Vagina (tissue), 2 donors: ENCODE results near the gene UNC80. TPM values are rescaled to one million over a fixed set of nuclear protein-coding genes. Genes with fewer than 3 reads are reported as not detected.

Experiments
- DNase-seq, 2 donors: peaks; one replicate each; pipeline ENCODE4 v3.0.0-alpha.2; 2017; ENCODE audit errors: extremely low spot score in 2 of 2
- H3K27ac ChIP-seq: fragments of 200-600 bp; sonication (generic); one replicate; pipeline ENCODE4 v1.5.1; 2019
- H3K27me3 ChIP-seq: fragments of 200-600 bp; sonication (generic); one replicate; pipeline ENCODE4 v1.5.1; 2019
- H3K36me3 ChIP-seq, 2 donors: fragments of 200-600 bp; sonication (generic); one replicate each; pipeline ENCODE4 v1.5.1; 2017 to 2019
- H3K4me1 ChIP-seq: fragments of 200-600 bp; sonication (generic); one replicate; pipeline ENCODE4 v1.5.1; 2019
- H3K4me3 ChIP-seq, 2 donors: fragments of 200-600 bp; sonication (generic); 1 replicate in 1 of 2; 2 replicates in 1 of 2; pipeline ENCODE4 v1.5.1; 2016 to 2019
- H3K9me3 ChIP-seq: fragments of 200-600 bp; sonication (generic); one replicate; pipeline ENCODE4 v1.5.1; 2019
- CTCF ChIP-seq, 3 experiments: fragments of 450-650 bp in 2 of 3; fragments of 200-600 bp in 1 of 3; sonication (generic) in 1 of 3; IDR thresholded peaks; one replicate each; pipeline ENCODE4 v1.5.1; 2017 to 2019; ENCODE audit warnings: antibody characterized with exemption in 3 of 3, mild to moderate bottlenecking in 2 of 3, moderate library complexity in 2 of 3
- POLR2A ChIP-seq, 2 donors: fragments of 450-650 bp; IDR thresholded peaks; one replicate each; pipeline ENCODE4 v1.6.1; 2017; ENCODE audit warnings: antibody characterized with exemption in 2 of 2, mild to moderate bottlenecking in 2 of 2, moderate library complexity in 2 of 2
- POLR2AphosphoS5 ChIP-seq, 2 donors: sonication (generic); formaldehyde crosslinking; IDR thresholded peaks; one replicate each; pipeline ENCODE4 v1.9.0; 2017; ENCODE audit warnings: antibody characterized with exemption in 2 of 2, mild to moderate bottlenecking in 2 of 2, low read depth in 1 of 2; ENCODE audit not compliant: insufficient read depth in 1 of 2
- intact Hi-C: fragments of 100-400 bp; cut with DNase I; formaldehyde crosslinking; loops from one replicate; pipeline ENCODE4 v1.15.1; 2023
- total RNA-seq: library from RNA; depleted of rRNA; stranded (reverse); fragments of >200 nt; gene quantifications from one replicate; pipeline ENCODE4 v1.2.3, GENCODE V29; 2016

Gene UNC80
- total RNA-seq, 1 donor from 2014 or later, result 0.25 TPM

- Histone ChIP-seq H3K9me3 (no peaks in the 10 kb centered on the region), H3K27me3 (no peaks in the 10 kb centered on the region), H3K4me1 (no peaks in the 10 kb centered on the region), H3K36me3 (no peaks in the 10 kb centered on the region), H3K27ac (no peak overlapping the region), H3K4me3 (no peak overlapping the region)
- DNase-seq, result no peak
- intact Hi-C loops, result no loop called here
- TF ChIP-seq CTCF (IDR thresholded peaks at IDR 0.05) (no peak), POLR2AphosphoS5 (IDR thresholded peaks at IDR 0.05; ENCODE audit: insufficient read depth in 1 of 2, low read depth in 1 of 2) (no peak), POLR2A (IDR thresholded peaks at IDR 0.05) (no peak)
Measured at GRCh38 chr2:209805351-209805750, 33.7 kb downstream of the UNC80 start.

- DNase-seq, result no peak
- Histone ChIP-seq H3K4me1 (no peaks in the 10 kb centered on the region), H3K27ac (no peak overlapping the region), H3K27me3 (no peaks in the 10 kb centered on the region), H3K36me3 (no peaks in the 10 kb centered on the region), H3K9me3 (no peaks in the 10 kb centered on the region), H3K4me3 (no peak overlapping the region)
- no peak for TF ChIP-seq CTCF (IDR thresholded peaks at IDR 0.05)
- intact Hi-C loops, result no loop called here
Measured at GRCh38 chr2:209806318-209806717, 34.7 kb downstream of the UNC80 start.

- DNase-seq, result no peak
- no peaks in the 10 kb centered on the region for H3K9me3 ChIP-seq
- intact Hi-C loops, result no loop called here
- no peak overlapping the region for H3K27ac ChIP-seq
- TF ChIP-seq POLR2A (IDR thresholded peaks at IDR 0.05) (no peak), CTCF (IDR thresholded peaks at IDR 0.05) (no peak), POLR2AphosphoS5 (IDR thresholded peaks at IDR 0.05; ENCODE audit: insufficient read depth in 1 of 2, low read depth in 1 of 2) (no peak)
- H3K27me3 ChIP-seq, result no peaks in the 10 kb centered on the region
- H3K4me3 ChIP-seq, result no peak overlapping the region
- no peaks in the 10 kb centered on the region for H3K4me1 ChIP-seq
- no peaks in the 10 kb centered on the region for H3K36me3 ChIP-seq
Measured at GRCh38 chr2:209808521-209808920, 36.9 kb downstream of the UNC80 start.

- Histone ChIP-seq H3K27me3 (no peaks in the 10 kb centered on the region), H3K27ac (no peak overlapping the region), H3K4me3 (no peak overlapping the region), H3K4me1 (no peaks in the 10 kb centered on the region), H3K36me3 (no peaks in the 10 kb centered on the region), H3K9me3 (no peaks in the 10 kb centered on the region)
- DNase-seq, result no peak
- intact Hi-C loops, result no loop called here
- no peak for TF ChIP-seq POLR2AphosphoS5 (IDR thresholded peaks at IDR 0.05; ENCODE audit: insufficient read depth in 1 of 2, low read depth in 1 of 2)
- no peak for TF ChIP-seq POLR2A (IDR thresholded peaks at IDR 0.05)
- TF ChIP-seq CTCF (IDR thresholded peaks at IDR 0.05), result no peak
Measured at GRCh38 chr2:209809256-209809655, 37.6 kb downstream of the UNC80 start.

GRCh38 chr2:209817844-209818271 lies 46.2 kb downstream of the UNC80 start:
- H3K4me1 ChIP-seq, result no peaks in the 10 kb centered on the region
- H3K27ac ChIP-seq, result no peak overlapping the region
- H3K27me3 ChIP-seq, result no peaks in the 10 kb centered on the region
- H3K36me3 ChIP-seq, result no peaks in the 10 kb centered on the region
- H3K4me3 ChIP-seq, result no peak overlapping the region
- H3K9me3 ChIP-seq, result no peaks in the 10 kb centered on the region
- intact Hi-C loops, result no loop called here
- DNase-seq, result no peak
- TF ChIP-seq POLR2A (IDR thresholded peaks at IDR 0.05) (no peak), POLR2AphosphoS5 (IDR thresholded peaks at IDR 0.05; ENCODE audit: insufficient read depth in 1 of 2, low read depth in 1 of 2) (no peak), CTCF (IDR thresholded peaks at IDR 0.05) (no peak)
